ENCODE results near the gene JAML.

Gene JAML

DNA sequence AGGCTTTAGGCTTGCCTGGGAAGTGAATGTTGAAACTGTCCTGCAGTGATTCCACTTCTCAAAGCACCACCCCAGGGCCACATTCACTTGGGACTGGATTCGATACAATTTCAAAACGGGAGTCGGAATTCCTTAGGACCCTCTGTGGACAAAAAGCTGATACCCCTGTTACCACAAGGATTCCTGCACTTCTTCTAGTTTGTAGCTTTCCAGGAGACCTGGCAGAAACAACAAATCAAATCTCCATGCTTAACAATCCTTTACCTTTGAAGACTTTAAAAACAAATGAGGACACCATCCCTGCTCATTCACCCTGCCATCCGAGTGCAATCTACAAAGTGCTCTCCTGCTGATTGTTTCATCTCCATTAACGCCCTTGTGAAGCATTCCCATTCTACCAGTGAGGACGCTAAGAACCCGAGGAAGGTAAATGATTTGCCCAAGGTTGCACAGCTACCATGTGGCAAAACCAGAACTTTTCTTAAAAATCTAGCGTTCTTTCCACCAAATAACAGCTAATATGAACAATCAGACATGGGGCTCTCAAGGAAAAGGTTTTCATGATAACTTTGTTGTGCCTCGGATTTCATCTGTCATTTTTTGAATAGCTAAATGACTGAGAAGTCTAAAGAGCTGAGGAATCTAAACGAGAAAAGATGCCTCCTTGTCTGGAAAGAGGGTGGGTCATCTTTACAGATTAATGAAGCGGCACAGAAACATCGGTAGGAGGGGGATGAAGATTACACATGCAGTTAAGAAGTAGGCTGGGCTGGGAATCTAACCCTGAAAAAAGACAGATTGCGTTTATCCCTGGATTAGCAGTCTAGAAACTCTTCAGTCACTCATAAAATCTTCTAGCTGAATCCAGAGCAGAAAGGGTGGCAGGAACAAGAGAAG, 40.0 kb upstream of the JAML start:
- ChIA-PET POLR2A (ENCODE audit: low non-redundant PET) (interaction anchor here (1.2 to 1.6 kb wide), 2 partner anchors 11 to 13 kb away, joined by 3 to 7 read pairs; partner anchors contain the start of gene MPZL3), CTCF (interaction anchor here (1.0 to 2.3 kb wide), 4 partner anchors 12 to 24 kb away, joined by 3 to 7 read pairs (median 4); no protein-coding TSS in a partner anchor)
- no peak for DNase-seq (ENCODE audit: low spot score)
- TF ChIP-seq, protein P1, sequence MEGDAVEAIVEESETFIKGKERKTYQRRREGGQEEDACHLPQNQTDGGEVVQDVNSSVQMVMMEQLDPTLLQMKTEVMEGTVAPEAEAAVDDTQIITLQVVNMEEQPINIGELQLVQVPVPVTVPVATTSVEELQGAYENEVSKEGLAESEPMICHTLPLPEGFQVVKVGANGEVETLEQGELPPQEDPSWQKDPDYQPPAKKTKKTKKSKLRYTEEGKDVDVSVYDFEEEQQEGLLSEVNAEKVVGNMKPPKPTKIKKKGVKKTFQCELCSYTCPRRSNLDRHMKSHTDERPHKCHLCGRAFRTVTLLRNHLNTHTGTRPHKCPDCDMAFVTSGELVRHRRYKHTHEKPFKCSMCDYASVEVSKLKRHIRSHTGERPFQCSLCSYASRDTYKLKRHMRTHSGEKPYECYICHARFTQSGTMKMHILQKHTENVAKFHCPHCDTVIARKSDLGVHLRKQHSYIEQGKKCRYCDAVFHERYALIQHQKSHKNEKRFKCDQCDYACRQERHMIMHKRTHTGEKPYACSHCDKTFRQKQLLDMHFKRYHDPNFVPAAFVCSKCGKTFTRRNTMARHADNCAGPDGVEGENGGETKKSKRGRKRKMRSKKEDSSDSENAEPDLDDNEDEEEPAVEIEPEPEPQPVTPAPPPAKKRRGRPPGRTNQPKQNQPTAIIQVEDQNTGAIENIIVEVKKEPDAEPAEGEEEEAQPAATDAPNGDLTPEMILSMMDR (conservative IDR thresholded peaks at IDR 0.05; ENCODE audit: low read depth), result no peak
- H3K27ac ChIP-seq, result peak overlapping the region; percentile 90

DNA sequence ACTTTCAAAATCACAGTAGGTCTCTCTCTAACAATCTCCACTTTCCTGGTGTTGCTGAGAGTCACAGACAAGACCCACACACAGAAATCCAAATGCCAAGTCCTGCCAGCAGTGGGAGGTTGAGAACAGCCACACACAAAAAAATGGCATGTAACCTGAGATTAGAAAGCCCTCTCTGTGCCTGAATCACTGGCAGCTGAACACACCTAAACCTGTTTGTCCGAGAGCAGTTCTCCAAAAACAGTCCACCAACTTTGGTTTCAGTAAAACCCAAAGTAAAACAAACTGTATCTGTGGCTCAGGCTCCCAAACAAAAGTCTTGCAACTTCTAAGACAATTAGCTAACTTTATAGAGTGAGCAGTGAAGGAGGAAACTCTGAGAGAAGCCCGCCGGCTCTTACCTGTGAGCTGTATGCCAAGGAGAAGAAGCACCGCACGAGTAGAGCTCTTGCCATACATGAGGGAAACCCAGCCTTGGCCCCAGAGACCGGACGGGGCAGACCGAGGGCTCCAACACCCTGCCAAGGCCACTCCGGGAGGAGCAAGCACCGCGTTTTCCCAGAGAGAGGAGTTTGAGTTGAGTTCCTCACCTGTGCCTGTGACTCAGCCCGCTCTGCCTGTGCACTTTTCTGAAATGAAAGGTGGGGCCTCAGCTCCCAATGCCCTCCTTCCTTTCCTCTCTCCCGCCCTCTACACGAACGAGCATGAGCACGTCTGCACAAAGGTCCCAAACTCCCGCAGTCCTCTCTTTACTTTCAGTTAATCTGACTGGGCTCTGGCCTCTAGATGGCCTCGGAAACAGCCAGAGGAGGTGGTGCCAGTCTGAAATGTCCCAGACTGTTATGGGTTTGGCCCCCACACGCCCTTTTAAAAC, 39.1 kb upstream of the JAML start, which contains the start of gene MPZL2:
TSS of gene MPZL2 (minus strand) at position 603 of the 874 bp plus-strand sequence. CDS start at position 459, 144 bp downstream.
- DNase-seq (ENCODE audit: low spot score), result peak; percentile 88
- peak within 1 kb of the TSS; percentile 90 for H3K27ac ChIP-seq
- ChIA-PET CTCF (interaction anchor here (0.5 to 2.3 kb wide), 6 partner anchors 13 to 497 kb away, joined by 3 to 7 read pairs (median 4); no protein-coding TSS in a partner anchor), POLR2A (ENCODE audit: low non-redundant PET) (interaction anchor here (1.2 to 1.6 kb wide), 2 partner anchors 12 kb away, joined by 3 to 7 read pairs; partner anchors contain the start of gene MPZL3)
- TF ChIP-seq, protein P1 (conservative IDR thresholded peaks at IDR 0.05; ENCODE audit: low read depth), result peak; percentile 24; the same call in 1 of the 2 replicates

DNA sequence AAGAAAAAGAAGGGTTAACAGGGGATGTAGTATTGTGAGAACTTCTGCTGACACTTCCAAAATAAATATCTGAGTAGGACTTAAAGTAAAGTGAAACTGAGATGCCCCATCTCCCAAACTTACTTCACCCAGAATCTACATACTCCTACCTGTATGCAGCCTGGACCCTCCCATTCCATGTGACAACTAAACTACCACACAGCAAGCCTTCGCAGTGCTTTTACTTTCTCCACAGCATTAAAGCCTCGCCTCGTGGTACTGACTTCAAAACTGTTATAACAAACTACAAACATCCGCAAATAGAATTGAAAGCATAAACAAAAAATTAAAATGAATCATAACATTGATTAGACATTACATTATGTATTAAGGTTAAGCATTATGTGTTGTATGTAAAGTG, 38.3 kb upstream of the JAML start:
- TF ChIP-seq, protein P1 (conservative IDR thresholded peaks at IDR 0.05; ENCODE audit: low read depth), result no peak
- CTCF ChIA-PET, result interaction anchor here (0.6 to 0.9 kb wide), 2 partner anchors 24 to 92 kb away, joined by 3 to 5 read pairs; no protein-coding TSS in a partner anchor
- no peak overlapping the region for H3K27ac ChIP-seq
- POLR2A ChIA-PET (ENCODE audit: low non-redundant PET), result interaction anchor here (1.6 kb wide), 1 partner anchor 13 kb away, joined by 7 read pairs; no protein-coding TSS in a partner anchor
- no peak for DNase-seq (ENCODE audit: low spot score)

DNA sequence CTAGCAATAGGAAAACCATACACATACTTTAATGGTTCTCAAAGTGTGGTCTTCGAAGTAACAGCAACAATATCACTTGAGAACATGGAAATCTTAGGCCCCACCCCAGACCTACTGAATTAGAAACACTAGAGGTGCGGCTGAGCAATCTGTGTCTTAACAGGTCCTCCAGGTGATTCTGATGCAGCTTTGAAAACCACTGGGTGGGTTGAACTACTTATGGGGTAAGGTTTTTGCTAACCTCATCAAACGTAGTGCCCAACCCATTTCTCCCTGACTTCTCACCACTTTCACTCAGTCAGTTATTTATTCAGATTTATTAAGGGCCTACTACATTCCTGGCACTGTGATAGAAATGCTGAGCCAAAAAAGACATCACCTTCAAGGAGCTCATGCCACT, 35.5 kb upstream of the JAML start:
- POLR2A ChIA-PET (ENCODE audit: low non-redundant PET), result no interaction called here
- TF ChIP-seq, protein P1 (conservative IDR thresholded peaks at IDR 0.05; ENCODE audit: low read depth), result no peak
- DNase-seq (ENCODE audit: low spot score), result no peak
- H3K27ac ChIP-seq, result no peak overlapping the region
- CTCF ChIA-PET, result interaction anchor here (0.6 kb wide), 2 partner anchors 71 to 421 kb away, joined by 3 to 5 read pairs; no protein-coding TSS in a partner anchor

DNA sequence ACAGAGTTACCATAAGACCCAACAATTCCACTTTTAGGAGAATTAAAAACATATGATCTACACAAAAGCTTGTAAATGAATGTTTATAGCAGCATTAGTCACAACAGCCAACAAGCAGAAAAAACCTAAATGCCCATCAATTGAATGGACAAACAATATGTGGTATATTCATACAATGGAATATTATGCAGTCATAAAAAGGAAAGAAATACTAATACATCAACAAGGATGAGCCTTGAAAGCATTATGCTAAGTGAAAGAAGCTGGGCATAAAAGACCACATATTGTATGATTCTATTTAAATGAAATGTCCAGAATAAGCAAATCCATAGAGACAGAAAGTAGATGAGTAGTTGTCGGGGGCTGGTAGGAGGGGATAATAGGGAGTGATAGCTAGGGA, 34.3 kb upstream of the JAML start:
- CTCF ChIA-PET, result interaction anchor here (0.7 kb wide), 1 partner anchor 92 kb away, joined by 5 read pairs; no protein-coding TSS in a partner anchor
- no peak overlapping the region for H3K27ac ChIP-seq
- TF ChIP-seq, protein P1 (conservative IDR thresholded peaks at IDR 0.05; ENCODE audit: low read depth), result no peak
- DNase-seq (ENCODE audit: low spot score), result no peak
- POLR2A ChIA-PET (ENCODE audit: low non-redundant PET), result no interaction called here

DNA sequence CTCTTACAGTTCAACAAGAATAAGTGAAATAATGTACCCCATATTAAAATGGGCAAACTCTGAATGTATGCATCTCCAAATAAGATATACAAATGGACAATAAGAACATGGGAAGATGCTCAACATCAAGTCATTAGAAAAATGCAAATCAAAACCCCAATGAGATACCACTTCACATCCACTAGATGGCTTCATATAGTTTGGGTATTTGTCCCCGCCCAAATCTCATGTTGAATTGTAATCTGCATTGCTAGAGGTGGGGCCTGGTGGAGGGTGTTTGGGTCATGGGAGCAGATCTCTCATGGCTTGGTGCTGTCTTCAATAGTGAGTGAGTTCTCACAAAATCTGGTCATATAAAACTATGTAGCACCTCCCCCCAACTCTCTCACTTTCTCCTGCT, 33.6 kb upstream of the JAML start:
- no peak for DNase-seq (ENCODE audit: low spot score)
- POLR2A ChIA-PET (ENCODE audit: low non-redundant PET), result no interaction called here
- CTCF ChIA-PET, result no interaction called here
- TF ChIP-seq, protein P1 (conservative IDR thresholded peaks at IDR 0.05; ENCODE audit: low read depth), result no peak; the same call in 1 of the 2 replicates
- H3K27ac ChIP-seq, result no peak overlapping the region

Measured in RWPE1 (cell line).